Fibroblast of lung (primary cell): Measurements from ENCODE around the gene IL10. TPM values are rescaled to one million over a fixed set of nuclear protein-coding genes. Genes with fewer than 3 reads are reported as not detected.

Experiments
- DNase-seq, 2 donors: peaks; one replicate each; pipeline versions ENCODE4 v3.0.0 to v3.0.0-alpha.2; 2010; ENCODE audit warnings: low read depth in 2 of 2
- H2AFZ ChIP-seq: 2 replicates; pipeline ENCODE4 v1.5.1; 2012; ENCODE audit warnings: low read length, control low read depth, inconsistent platforms
- H3K27ac ChIP-seq: 2 replicates; pipeline ENCODE4 v1.5.1; 2011; ENCODE audit warnings: low read length, control low read depth; ENCODE audit not compliant: insufficient read depth
- H3K27me3 ChIP-seq: 2 replicates; pipeline ENCODE4 v1.5.1; 2011; ENCODE audit warnings: mild to moderate bottlenecking, low read length; ENCODE audit not compliant: control insufficient read depth, insufficient read depth
- H3K36me3 ChIP-seq: 2 replicates; pipeline ENCODE4 v1.5.1; 2011; ENCODE audit warnings: low read length; ENCODE audit not compliant: control insufficient read depth, insufficient read depth
- H3K4me1 ChIP-seq: 2 replicates; pipeline ENCODE4 v1.5.1; 2011; ENCODE audit warnings: low read length; ENCODE audit not compliant: control insufficient read depth, insufficient read depth; ENCODE audit errors: extremely low read depth
- H3K4me2 ChIP-seq: 2 replicates; pipeline ENCODE4 v1.5.1; 2011; ENCODE audit warnings: low read length, control low read depth; ENCODE audit not compliant: insufficient read depth; ENCODE audit errors: extremely low read depth
- H3K4me3 ChIP-seq, 4 experiments: fragments of 200-600 bp in 1 of 4; sonication (generic) in 1 of 4; replicated peaks in 1 of 4; 2 replicates each; pipeline ENCODE4 v1.5.1; 2011 to 2016; ENCODE audit warnings: low read length in 4 of 4, low read depth in 3 of 4, mild to moderate bottlenecking in 3 of 4, control low read depth in 2 of 4, inconsistent platforms in 1 of 4, mixed read lengths in 1 of 4; ENCODE audit not compliant: insufficient read depth in 1 of 4; ENCODE audit errors: control extremely low read depth in 1 of 4
- H3K79me2 ChIP-seq: 2 replicates; pipeline ENCODE4 v1.5.1; 2012; ENCODE audit warnings: mild to moderate bottlenecking, low read length, inconsistent platforms; ENCODE audit not compliant: control insufficient read depth, insufficient read depth
- H3K9ac ChIP-seq: 2 replicates; pipeline ENCODE4 v1.5.1; 2011; ENCODE audit warnings: mild to moderate bottlenecking, low read length, control low read depth; ENCODE audit not compliant: insufficient read depth
- H3K9me3 ChIP-seq: 2 replicates; pipeline ENCODE4 v1.5.1; 2012; ENCODE audit warnings: low read depth, low read length; ENCODE audit not compliant: control insufficient read depth, insufficient read depth
- H4K20me1 ChIP-seq: 2 replicates; pipeline ENCODE4 v1.5.1; 2011; ENCODE audit warnings: low read length; ENCODE audit not compliant: control insufficient read depth, insufficient read depth; ENCODE audit errors: extremely low read depth
- CTCF ChIP-seq, 2 donors: IDR thresholded peaks in 1 of 2; conservative IDR thresholded peaks in 1 of 2; 1 replicate in 1 of 2; 2 replicates in 1 of 2; pipeline ENCODE4 v1.5.1; 2011 to 2012; ENCODE audit warnings: low read length in 2 of 2, control low read depth in 1 of 2, inconsistent platforms in 1 of 2, low read depth in 1 of 2, mild to moderate bottlenecking in 1 of 2
- EZH2 ChIP-seq: IDR thresholded peaks from 2 replicates; pipeline ENCODE4 v1.5.1; 2012; ENCODE audit warnings: low read length, control low read depth, mild to moderate bottlenecking; ENCODE audit errors: missing control alignments
- polyA plus RNA-seq, 2 donors: library from polyadenylated mRNA; depleted of rRNA in 1 of 2; stranded (reverse) in 1 of 2; unstranded in 1 of 2; fragments of >200 nt; gene quantifications; 2 replicates each; pipeline ENCODE4 v1.2.1, GENCODE V29; 2011 to 2012; ENCODE audit warnings: missing spikeins in 1 of 2
- total RNA-seq: library from RNA; depleted of rRNA; stranded (reverse); fragments of >200 nt; gene quantifications from 2 replicates; pipeline ENCODE4 v1.2.1, GENCODE V29; 2014

The IL10 gene
- total and polyA plus RNA-seq, 2 donors (not counting 1 experiment from before 2014, with no cell fraction given): not detected

DNA sequence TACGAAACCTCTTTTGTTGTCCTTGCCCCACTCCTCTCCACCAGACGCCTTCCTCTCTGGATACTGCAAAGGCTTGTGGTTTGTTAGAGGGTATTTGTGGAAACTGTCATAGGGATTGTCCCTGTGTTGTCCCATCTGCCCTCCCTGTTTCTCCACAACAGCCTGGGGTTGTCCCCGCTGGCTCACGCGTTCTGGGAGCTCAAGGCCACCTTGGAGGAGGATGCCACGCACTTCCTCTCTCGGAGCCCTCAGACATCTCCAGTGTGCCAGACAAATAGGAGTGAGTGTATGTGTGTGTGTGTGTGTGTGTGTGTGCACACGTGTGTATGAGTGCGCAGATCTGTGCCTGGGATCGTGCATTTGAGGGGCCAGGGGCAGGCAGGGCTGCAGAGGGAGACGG lies 39.3 kb downstream of the IL10 start:
- H3K27me3 ChIP-seq: no peaks in the 10 kb centered on the region
- no peak overlapping the region for H3K4me3 ChIP-seq
- no peak for DNase-seq
- no peak overlapping the region for H3K27ac ChIP-seq
- H3K4me1 ChIP-seq: peaks cover 2% of the 10 kb centered on the region
- H3K9me3 ChIP-seq: no peaks in the 10 kb centered on the region
- H3K4me2 ChIP-seq: no peak overlapping the region
- no peaks in the 10 kb centered on the region for H4K20me1 ChIP-seq
- TF ChIP-seq CTCF (conservative IDR thresholded peaks at IDR 0.05 in 1 of 2, IDR thresholded peaks at IDR 0.05 in 1 of 2; ENCODE audit: low read depth in 1 of 2, low read length in 2 of 2) (no peak), EZH2 (no peak)
- no peak overlapping the region for H2AFZ ChIP-seq
- H3K9ac ChIP-seq: no peak overlapping the region
- peaks cover 19% of the 10 kb centered on the region for H3K36me3 ChIP-seq
- H3K79me2 ChIP-seq: peaks cover 7% of the 10 kb centered on the region

DNA sequence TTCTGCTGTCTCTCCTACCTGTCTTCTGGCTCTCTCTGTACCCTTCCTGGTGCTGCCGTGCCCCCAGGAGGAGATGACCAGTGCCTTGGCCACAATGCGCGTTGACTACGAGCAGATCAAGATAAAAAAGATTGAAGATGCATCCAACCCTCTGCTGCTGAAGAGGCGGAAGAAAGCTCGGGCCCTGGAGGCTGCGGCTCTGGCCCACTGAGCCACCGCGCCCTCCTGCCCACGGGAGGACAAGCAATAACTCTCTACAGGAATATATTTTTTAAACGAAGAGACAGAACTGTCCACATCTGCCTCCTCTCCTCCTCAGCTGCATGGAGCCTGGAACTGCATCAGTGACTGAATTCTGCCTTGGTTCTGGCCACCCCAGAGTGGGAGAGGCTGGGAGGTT lies 39.8 kb downstream of the IL10 start:
- H3K9me3 ChIP-seq: no peaks in the 10 kb centered on the region
- H3K9ac ChIP-seq: no peak overlapping the region
- no peak for DNase-seq
- H3K4me2 ChIP-seq: no peak overlapping the region
- H3K27me3 ChIP-seq: no peaks in the 10 kb centered on the region
- H3K4me1 ChIP-seq: peaks cover 2% of the 10 kb centered on the region
- no peak overlapping the region for H3K27ac ChIP-seq
- peaks cover 19% of the 10 kb centered on the region for H3K36me3 ChIP-seq
- no peak overlapping the region for H3K4me3 ChIP-seq
- H4K20me1 ChIP-seq: no peaks in the 10 kb centered on the region
- no peak overlapping the region for H2AFZ ChIP-seq
- H3K79me2 ChIP-seq: peaks cover 12% of the 10 kb centered on the region
- TF ChIP-seq CTCF (conservative IDR thresholded peaks at IDR 0.05 in 1 of 2, IDR thresholded peaks at IDR 0.05 in 1 of 2; ENCODE audit: low read depth in 1 of 2, low read length in 2 of 2): no peak
- no peak for TF ChIP-seq EZH2

DNA sequence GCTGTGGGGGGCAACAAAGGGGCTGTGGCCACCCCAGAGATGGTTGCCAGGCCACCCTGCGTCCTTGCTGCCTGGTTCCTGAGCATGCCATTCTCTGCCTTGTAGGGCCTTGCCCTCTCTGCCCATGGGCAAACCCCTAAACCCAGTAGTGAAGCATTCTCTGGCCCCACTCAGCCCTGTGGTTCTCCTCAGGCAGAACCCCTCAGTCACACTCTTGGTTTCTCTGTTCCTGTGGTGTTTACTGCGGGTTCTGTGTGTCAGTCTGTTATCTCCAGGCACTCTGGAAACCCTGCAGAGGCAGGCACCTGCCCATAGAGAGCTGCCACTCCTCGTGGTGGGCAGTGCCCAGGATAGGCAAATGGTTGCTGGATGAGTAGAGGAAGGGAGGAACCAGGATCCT lies 42.8 kb downstream of the IL10 start:
- peaks cover 7% of the 10 kb centered on the region for H4K20me1 ChIP-seq
- no peaks in the 10 kb centered on the region for H3K27me3 ChIP-seq
- H3K9ac ChIP-seq: no peak overlapping the region
- no peak for TF ChIP-seq CTCF (conservative IDR thresholded peaks at IDR 0.05 in 1 of 2, IDR thresholded peaks at IDR 0.05 in 1 of 2; ENCODE audit: low read depth in 1 of 2, low read length in 2 of 2)
- TF ChIP-seq EZH2: no peak
- DNase-seq: no peak
- H3K9me3 ChIP-seq: no peaks in the 10 kb centered on the region
- peaks cover 19% of the 10 kb centered on the region for H3K36me3 ChIP-seq
- H3K4me3 ChIP-seq: no peak overlapping the region
- no peak overlapping the region for H3K4me2 ChIP-seq
- H3K79me2 ChIP-seq: peaks cover 35% of the 10 kb centered on the region
- H3K4me1 ChIP-seq: no peaks in the 10 kb centered on the region
- no peak overlapping the region for H2AFZ ChIP-seq
- H3K27ac ChIP-seq: no peak overlapping the region
